DMS153 (cell line): ENCODE measurements around the gene RALGPS2.
"Not testable (repeated sequence)": the region's sequence is repeated elsewhere in the genome, so short reads cannot be mapped to it uniquely, and the experiment has no call there.

ENCODE experiments used
- DNase-seq: peaks from one replicate; lab custom pipeline; 2025; lab: John Stamatoyannopoulos, UW

The RALGPS2 gene

GRCh38 chr1:178725466-178726086, 532 bp downstream of the RALGPS2 start:
- DNase-seq, result no peak

GRCh38 chr1:178726087-178726517, 1.1 kb downstream of the RALGPS2 start:
- DNase-seq, result peak; percentile 8

GRCh38 chr1:178726545-178726944, 1.5 kb downstream of the RALGPS2 start:
- DNase-seq, result no peak

GRCh38 chr1:178727014-178727895, 2.2 kb downstream of the RALGPS2 start:
- DNase-seq, result no peak

GRCh38 chr1:178733972-178734371, 8.9 kb downstream of the RALGPS2 start:
- no peak for DNase-seq

GRCh38 chr1:178738780-178739179, 13.7 kb downstream of the RALGPS2 start:
- no peak for DNase-seq

- DNase-seq, result no peak
Measured at GRCh38 chr1:178739285-178740045, 14.4 kb downstream of the RALGPS2 start.

GRCh38 chr1:178740491-178740890, 15.4 kb downstream of the RALGPS2 start:
- DNase-seq, result no peak

GRCh38 chr1:178740924-178741323, 15.9 kb downstream of the RALGPS2 start:
- DNase-seq, result no peak

- no peak for DNase-seq
Measured at GRCh38 chr1:178743801-178744200, 18.8 kb downstream of the RALGPS2 start.

GRCh38 chr1:178745260-178745659, 20.2 kb downstream of the RALGPS2 start:
- no peak for DNase-seq

GRCh38 chr1:178746345-178746744, 21.3 kb downstream of the RALGPS2 start:
- DNase-seq, result no peak

GRCh38 chr1:178747361-178747760, 22.3 kb downstream of the RALGPS2 start:
- DNase-seq, result not testable (repeated sequence)

- DNase-seq, result no peak
Measured at GRCh38 chr1:178749581-178750166, 24.6 kb downstream of the RALGPS2 start.

GRCh38 chr1:178751046-178751445, 26.0 kb downstream of the RALGPS2 start:
- no peak for DNase-seq

- DNase-seq, result no peak
Measured at GRCh38 chr1:178752891-178753290, 27.8 kb downstream of the RALGPS2 start.

GRCh38 chr1:178754655-178755256, 29.7 kb downstream of the RALGPS2 start:
- DNase-seq, result not testable (repeated sequence)

GRCh38 chr1:178768423-178768822, 43.4 kb downstream of the RALGPS2 start:
- peak; percentile 34 for DNase-seq

- DNase-seq, result no peak
Measured at GRCh38 chr1:178772952-178773351, 47.9 kb downstream of the RALGPS2 start.

- DNase-seq, result no peak
Measured at GRCh38 chr1:178774263-178774662, 49.2 kb downstream of the RALGPS2 start.

- DNase-seq, result no peak
Measured at GRCh38 chr1:178776553-178776952, 51.5 kb downstream of the RALGPS2 start.
